HS-5 (cell line): ENCODE measurements around the gene ENOX1.

Experiments
- DNase-seq: peaks from one replicate; pipeline ENCODE4 v3.0.0-alpha.2; 2012; ENCODE audit warnings: low read depth

ENOX1 gene

DNA sequence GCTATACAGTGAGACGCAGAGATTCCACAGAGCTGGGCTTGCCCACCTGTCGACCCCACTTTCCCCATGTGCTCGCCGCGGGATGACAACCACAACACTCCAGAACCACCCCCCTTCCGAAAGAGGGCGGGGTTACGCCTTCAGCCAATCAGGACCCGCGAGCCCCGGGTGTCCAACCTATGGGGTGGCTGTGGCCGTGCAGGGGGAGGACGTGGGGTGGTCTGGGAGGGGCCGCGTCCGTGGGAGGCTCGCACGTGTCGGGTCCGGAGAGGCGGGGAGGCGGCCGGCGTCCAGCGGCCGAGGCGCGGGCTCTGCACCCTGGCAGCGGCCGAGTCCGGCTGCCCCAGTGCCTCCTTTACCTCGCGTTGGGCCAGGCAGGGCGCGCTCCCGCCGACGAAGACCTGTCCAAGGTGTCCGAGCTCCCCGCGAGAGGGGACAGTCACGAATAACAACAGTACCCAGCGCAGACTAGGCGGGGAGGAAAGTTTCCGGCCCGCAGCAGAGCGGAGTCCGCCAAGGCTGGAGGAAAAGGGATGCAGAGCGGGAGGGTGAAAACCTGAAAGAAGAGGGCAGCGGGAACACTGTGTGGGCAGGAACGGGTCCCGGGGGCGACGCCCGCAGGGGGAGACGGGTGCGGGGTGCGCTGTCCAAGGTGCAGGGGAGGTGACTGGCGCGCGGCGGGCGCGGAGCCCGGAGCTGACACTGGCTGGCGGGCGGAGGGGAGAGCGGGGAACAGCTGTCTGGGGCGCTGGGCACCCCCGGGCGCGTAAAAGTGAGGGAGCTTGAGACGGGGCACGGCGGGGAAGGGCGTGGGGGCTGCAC lies 911 bp downstream of the ENOX1 start:
- no peak for DNase-seq

DNA sequence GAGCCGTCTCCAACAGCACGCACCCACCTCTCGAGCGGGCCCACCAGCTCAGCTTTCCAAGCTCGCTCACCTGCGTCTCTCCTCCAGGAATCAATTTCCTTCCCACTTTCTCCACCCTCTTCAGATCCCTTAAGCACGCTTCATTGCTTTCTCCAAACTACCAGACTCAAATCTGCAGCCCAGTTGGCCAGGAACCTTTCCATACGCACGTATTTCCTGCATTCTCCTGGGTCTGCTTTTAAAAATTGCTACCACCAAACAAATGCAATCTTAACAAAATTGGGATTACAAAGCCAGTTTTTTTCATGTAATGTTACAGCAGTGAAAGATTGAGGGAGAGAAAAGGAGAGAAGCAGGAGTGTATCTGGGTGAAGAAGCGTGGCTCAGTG lies 1.5 kb downstream of the ENOX1 start:
- no peak for DNase-seq

DNA sequence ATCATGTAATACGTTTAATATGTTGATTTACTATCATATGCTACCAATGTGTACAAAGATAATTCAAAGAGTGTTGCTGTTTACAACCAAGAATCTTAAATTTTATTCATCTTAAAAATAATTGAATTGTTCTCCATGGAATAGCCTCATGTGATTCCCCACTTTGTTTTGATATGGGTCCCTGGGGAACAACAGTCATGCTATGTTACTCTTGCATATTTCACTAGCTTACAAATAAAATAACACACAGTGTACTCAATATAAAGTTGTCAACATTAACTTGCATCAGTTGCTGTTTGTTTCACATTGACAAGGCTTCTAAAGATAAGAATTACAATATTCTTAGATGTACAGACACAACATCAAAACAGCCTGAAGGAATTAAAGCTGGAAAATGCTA lies 2.3 kb downstream of the ENOX1 start:
- no peak for DNase-seq

DNA sequence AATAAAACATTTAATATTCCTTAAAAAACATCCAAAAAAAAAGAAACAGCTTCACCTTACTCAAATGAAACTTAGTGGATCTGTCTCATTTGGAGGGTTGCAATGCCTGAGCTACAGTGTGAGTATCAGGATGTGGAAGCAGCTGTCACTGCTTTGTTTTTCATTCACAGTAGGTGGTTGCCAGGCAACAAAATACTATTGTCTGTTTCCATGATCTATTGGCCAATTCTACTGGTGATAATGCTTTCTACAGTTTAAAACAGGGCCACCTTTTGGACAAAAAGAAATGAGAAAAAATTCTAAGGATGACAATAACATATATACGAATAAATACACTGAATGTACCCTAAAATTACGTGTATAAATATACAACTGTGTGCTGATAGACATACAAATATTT lies 3.0 kb downstream of the ENOX1 start:
- DNase-seq = no peak

DNA sequence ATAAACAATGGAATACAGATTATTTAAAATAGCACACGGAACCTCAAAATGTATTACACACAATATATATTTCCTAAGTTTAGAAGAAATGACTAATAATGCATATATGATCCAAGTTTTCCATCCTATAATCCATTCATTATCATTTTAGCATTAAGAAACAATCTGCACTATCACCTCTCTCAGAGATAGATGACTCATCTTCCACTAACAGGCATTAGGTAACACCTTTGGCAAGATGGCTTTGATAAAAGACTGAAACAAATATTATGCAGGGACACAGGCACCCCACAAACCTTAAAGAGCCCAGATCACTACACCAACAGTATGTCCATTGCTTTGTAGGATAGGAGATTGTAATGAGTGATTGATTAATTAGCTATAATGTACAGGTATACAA lies 4.1 kb downstream of the ENOX1 start:
- DNase-seq = no peak

DNA sequence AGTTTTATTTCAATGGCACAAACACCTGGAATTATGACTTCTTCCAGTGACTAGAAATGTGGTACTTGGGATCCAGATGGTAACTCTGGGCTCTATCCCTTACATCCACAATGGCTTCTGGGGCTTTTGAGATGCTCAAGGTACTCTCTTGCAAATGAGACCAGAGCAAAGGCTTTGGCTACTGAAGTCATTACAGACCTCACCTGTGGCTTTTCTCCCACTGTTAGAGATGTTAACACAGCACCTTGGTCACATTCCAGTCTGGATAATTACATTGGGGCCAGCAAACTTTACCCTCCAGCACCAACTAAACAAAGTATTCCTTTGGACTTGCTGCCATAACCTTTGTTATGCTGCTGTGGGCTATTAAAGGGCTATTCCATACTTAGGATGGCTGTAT lies 6.1 kb downstream of the ENOX1 start:
- DNase-seq = no peak

DNA sequence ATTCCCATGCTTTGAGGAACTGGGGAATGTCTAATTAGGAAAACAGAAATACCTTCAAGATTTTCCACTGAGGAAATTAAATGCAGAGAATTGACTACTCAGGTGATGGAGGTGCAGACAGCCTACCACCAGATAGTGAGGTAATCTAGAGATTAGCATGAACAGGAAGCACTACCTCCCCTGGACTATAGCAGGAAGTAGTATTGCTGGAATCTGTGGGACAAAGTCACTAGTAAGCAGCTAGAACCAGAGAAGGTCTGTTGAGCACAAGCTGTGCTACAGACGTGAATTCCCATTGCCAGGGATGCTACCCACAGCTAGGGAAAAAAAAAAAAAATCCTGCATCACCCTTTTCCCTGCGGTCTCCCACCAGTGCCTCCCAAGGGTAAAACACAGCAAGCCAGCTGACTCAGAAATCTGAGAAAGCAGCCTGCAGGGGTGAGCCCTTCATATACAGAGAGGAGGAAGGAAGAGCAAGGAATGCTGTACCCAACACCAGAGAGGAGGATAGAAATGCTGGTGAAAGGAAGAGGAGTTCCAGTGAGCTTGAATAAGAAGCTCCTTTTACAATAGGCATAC lies 10.2 kb downstream of the ENOX1 start:
- no peak for DNase-seq

DNA sequence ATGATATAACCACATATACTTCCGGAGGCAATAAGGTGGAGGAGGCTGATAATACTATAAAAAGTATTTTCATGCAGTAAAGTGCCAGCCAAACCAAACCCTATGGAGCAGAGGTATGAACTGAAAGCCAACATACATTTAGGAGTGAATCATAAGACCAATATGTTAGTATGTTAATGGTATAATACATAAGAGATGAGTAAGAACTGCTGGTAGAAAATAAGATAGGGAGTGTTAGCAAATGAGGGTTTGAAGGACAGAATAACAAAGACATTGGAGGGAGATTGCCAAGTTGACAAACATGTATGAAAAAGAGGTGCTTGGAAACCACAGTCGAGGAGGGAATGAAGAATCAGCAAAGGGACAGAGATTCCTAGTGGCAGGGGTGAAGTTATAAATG lies 10.8 kb downstream of the ENOX1 start:
- DNase-seq = no peak

DNA sequence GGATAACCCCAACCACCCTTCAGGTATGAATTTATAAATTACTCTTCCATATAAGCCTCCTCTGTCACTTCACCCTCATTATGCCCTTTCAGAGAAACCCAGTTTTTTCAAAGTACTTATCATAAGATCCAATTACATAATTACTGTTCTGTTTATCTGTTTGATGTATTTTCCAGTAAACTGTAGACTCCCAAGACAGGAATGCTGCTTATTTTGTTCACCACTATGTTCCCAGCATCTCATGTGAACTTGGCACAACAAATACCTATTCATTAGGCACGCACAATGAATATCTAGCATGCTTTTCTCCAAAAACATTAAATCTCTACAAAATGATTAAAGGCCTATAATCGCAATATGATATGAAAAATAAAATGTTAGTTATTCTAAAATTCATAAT lies 13.2 kb downstream of the ENOX1 start:
- DNase-seq = no peak

DNA sequence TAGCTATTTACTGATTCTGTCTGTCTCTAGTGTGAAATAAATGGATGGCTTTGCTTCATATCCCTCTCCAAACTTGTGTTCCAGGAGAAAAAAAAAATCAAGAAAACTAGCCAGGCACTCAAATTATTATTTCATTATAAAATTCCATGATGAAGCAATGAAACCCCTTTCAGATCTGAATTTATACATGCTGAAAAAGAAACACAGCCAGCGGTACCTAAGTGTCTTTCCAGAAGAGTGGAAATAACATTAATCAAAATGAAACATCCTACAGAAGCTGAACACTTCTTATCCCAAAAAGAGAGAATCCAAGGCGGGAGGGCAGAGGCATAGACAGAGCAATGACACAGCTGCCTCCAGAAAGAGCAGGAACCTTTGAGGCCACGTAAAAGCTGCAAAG lies 15.9 kb downstream of the ENOX1 start:
- DNase-seq = no peak

DNA sequence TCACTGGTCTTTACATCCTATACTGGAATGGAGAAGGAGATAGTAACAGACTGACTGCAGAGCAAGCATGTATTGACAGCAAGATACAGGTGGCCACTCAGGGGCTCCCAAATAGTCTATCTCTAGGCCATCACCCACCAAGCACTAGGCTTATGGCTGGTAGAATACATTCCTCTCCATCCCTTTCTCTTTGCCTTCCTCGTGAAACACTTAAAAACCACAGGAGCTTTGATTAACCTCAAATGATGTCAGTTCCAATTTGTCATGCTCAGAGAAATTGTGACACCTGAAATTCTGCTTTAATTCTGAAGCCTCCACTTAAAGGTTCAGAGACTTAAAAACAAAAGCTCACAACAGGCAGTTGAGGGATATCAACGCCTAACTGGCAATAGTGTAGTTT lies 17.2 kb downstream of the ENOX1 start:
- no peak for DNase-seq

DNA sequence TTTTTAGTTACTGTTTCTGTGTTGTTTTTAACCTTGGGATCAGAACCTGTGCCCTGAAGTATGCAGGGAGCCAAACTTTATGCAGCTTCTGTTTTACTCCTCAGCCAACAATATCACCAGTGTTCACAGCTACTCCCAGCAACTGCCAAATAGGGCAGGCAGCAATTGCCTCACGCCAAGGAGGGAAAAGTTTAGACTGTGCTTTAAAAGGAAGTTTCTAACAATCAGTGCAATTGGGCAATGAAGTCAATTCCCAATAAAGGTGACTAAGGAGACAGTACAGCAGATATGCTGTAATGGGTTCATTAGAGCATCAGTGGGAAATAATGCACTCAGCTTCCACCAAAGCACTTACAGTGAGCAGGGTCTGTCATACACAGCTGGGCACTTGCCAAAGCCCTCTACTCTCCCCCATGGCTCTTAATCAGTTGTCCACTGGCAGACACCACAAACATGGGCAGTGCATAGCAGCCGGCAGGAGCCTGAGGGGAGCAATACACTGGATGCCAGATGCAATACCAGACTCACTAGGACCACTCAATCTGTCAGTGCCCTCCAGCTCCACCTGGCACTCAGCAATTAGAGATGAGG lies 19.3 kb downstream of the ENOX1 start:
- DNase-seq = no peak

DNA sequence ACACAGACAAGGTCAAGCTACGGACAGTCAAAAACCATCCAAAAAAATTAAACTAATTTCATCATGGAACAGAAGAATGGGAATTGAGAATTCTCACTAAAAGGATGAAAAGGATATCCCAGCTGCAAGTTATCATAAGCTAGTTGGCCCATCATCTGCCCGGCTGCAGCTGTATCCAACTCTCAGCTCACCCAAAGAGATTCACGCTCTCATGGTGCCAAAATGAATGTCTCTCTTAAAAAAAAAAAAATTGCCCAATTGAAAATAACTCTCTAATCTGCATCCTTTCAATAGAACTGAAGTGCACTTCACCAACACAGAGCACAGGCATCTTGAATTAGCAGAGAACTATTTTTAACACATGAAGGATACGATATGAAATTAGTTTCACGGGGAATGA lies 20.0 kb downstream of the ENOX1 start:
- no peak for DNase-seq

DNA sequence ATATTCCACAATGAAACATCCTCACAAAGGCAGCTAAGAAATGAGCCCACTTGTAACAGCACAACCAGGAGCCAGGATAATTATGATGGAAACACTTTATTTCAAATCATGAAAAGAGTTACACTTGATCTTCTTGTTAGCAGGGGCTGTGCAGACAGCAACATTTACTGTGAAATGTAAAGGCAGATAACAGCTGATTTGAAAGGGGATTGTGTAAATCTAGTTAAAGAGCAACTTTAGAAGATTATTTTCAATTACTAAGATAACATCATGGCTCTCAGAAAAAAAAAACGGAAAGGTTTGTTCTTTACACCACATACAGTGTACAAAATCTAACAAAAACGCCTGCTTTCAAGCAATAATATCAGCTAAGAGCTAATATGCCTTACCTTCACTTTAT lies 22.4 kb downstream of the ENOX1 start:
- no peak for DNase-seq

DNA sequence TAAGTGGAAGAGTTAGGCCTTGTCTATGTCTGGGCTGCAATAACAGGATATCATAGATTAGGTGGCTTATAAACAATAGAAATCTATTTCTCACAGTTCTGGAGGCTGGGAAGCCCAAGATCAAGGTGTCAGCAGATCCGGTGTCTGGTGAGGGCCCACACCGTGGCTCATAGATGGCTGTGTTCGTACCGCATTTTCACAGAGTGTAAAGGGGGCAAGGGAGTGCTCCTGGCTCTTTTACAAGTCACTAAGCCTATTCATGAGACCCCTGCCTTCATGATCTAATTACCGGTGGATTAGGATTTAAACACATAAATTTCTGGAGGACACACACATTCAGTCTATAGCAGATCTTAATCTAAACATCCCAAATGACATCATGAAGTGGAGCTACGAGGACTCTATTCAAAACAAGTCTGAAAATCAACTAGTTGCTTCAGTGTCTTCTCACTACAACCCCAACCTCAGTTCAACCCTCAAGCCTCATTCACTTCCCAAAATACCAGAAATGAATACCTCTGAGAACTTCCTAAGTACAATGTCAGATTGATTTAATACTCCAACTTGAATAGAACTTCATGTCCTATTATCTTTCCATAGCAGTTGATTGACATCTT lies 23.5 kb downstream of the ENOX1 start:
- no peak for DNase-seq

DNA sequence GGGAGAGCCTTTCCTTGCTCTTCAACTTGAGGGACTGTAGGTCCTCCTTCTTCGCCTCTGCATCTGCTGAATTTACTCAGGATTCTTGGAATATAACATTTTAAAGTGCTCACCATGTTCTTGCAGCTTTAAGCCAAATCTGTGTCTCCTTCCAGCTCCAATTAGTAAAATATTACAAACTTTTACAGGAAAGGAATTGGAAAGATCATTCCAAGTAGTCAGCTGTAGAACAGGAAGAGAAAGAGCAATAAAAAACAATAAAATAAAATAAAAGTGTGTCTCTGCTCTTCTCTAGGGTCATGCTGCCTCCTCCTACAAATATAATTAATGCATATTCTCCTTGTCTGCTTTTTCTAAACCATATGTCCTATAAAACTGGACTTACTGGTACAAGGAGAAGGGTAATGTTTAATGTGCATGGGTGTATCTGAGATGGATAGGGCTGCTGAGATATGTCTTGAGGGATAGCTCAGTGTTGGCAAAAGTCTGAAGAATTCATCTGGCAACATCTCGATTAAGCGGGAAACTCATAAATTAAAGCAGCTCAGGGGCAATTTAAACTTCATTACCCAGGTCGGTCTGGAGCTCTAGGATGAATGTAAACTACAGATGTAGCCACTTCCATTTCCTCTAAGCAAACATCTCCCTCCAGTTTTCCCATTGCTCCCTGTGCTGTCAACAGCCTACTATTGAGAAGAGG lies 25.0 kb downstream of the ENOX1 start:
- no peak for DNase-seq

DNA sequence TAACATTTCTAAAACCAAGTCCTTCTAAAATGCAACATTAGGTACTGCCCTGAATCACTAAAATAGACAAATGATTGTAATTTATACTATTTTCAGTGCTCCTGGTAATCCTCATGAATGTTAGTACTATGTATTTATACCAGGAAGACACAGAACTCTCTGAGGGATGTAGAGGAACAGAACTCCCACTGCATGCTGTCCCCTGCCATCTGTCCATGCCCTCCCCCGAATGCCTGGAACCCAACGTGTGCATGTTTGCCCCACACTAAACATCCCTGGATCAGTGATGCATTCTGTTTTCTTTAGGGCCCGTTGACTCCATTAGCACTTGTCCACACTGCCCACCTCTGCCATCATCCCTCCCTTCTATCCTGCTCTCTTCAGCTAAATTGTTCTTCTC lies 26.5 kb downstream of the ENOX1 start:
- no peak for DNase-seq

DNA sequence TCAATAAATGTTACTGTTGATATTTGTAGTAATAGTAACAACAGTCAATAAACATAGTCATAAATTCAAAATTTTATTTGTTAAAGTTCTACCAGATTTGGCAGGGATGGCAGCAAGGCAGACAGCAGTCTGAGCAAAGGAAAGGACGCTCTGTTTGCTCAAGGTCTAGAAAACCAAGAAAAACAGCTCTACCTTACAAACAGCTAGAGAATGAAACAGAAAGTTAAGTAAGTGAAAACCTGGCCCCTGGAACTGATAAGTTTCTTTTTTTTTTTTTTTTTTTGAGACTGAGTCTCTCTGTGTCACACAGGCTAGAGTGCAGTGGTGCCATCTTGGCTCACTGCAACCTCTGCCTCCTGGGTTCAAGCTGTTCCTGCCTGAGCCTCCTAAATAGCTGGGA lies 27.9 kb downstream of the ENOX1 start:
- no peak for DNase-seq

DNA sequence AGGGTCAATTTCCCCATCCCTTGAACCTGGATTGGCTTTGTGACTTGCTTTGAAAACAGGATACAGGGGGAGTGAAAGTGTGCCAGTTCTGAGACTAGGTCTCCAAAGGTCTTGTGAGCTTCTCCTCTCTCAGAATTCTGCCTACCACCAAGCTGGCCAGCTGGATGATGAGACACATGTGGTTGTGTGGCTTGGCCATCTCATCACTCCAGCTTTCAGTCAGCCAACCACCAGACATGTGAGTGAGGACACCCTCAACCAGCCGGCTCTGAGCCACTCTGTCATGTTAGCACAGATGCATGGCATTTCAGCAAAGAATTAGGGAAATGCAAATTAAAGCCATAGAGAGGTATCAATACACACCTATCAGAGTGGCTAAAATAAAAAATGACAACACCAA lies 29.5 kb downstream of the ENOX1 start:
- DNase-seq = no peak

DNA sequence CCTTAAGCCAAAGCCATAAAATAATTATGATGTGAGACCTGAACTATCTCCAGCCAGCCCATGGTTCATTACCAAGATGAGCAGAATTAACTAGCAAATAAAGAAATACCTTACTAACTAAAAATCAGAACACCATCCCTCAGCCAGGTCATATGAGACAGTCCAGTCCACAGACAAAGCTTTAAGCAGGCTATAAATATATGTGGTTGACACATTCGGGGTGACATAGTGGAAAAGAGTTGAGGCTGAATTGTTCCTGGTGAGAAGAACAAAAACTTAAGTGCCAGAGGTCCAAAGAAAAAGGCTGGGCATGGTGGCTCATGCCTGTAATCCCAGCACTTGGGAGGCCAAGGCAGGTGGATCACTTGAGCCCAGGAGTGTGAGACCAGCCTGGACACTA lies 30.9 kb downstream of the ENOX1 start:
- DNase-seq = no peak

DNA sequence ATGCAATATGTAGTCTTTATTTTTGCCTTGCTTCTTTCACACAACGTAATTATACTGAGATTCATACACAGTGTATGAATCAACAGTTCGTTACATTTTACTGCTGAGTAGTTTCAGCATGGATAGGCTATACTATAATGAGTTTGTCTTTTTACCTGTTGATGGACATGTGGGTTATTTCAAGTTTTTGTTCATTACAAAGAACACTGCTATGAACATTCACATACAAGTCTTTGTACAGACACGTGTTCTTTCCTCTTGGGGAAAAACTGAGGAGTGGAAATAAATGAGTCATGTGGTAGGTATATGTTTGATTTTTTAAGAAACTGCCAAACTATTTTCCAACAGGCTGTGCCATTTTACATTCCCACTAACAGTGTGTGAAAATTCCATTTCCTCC lies 35.1 kb downstream of the ENOX1 start:
- no peak for DNase-seq

DNA sequence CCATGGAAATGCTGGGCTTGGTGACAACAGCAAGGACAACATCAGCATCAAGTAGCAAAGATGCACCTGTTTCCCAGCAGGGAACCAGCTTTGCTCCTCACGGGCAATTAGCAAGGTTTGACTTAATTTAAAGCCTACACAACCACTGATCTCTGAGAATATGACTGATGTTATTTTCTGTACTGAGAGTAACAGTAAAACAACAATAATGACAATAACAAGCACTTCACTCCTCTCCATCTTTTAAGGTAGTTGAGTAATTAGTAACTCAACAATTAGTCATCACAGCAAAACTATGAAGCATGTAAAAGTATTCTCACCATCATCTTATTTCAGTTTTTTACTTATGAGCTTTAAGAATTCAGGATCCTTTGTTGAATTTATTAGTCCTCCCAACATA lies 37.3 kb downstream of the ENOX1 start:
- no peak for DNase-seq
